Subcutaneous adipose tissue (tissue), 4 donors: ENCODE results near the gene PITPNC1. TPM values are rescaled to one million over a fixed set of nuclear protein-coding genes. Genes with fewer than 3 reads are reported as not detected.

Experiments
- CTCF ChIP-seq: fragments of 450-650 bp; IDR thresholded peaks from one replicate; pipeline ENCODE4 v1.5.1; 2016; ENCODE audit warnings: low read depth, mild to moderate bottlenecking, control low read depth, antibody characterized with exemption, moderate library complexity
- total RNA-seq, 4 donors: library from RNA; depleted of rRNA; stranded (reverse); fragments of >200 nt; gene quantifications; one replicate each; pipeline ENCODE4 v1.1.0, GENCODE V29; 2016

The PITPNC1 gene
- total RNA-seq, 4 donors from 2014 or later, result 12.1 to 26.8 (median 18.2) TPM

GRCh38 chr17:67484261-67484660, 107.2 kb downstream of the PITPNC1 start:
- no peak for TF ChIP-seq CTCF

- TF ChIP-seq CTCF, result no peak
These were observed 108.6 kb downstream of the PITPNC1 start for GRCh38 chr17:67485666-67486065.

GRCh38 chr17:67487506-67487905, 110.4 kb downstream of the PITPNC1 start:
- no peak for TF ChIP-seq CTCF

GRCh38 chr17:67488161-67488560, 111.1 kb downstream of the PITPNC1 start:
- TF ChIP-seq CTCF, result no peak

- no peak for TF ChIP-seq CTCF
These were observed 111.7 kb downstream of the PITPNC1 start for GRCh38 chr17:67488768-67489167.

- TF ChIP-seq CTCF, result no peak
These were observed 112.2 kb downstream of the PITPNC1 start for GRCh38 chr17:67489273-67489672.

GRCh38 chr17:67490471-67490870, 113.4 kb downstream of the PITPNC1 start:
- no peak for TF ChIP-seq CTCF
